Neural cell (in vitro differentiated cells): ENCODE measurements around the gene ZNF547.

ENCODE experiments used
- CTCF ChIP-seq: fragments of 450-650 bp; IDR thresholded peaks from 2 replicates; pipeline ENCODE4 v1.5.1; 2014; ENCODE audit warnings: antibody characterized with exemption, mild to moderate bottlenecking, moderate library complexity; ENCODE audit not compliant: poor library complexity, severe bottlenecking
- EZH2 ChIP-seq: fragments of 200-600, 300-800 bp; shearing (Covaris generic), sonication (generic); IDR thresholded peaks from 2 replicates; pipeline ENCODE4 v1.6.1; 2014; ENCODE audit warnings: antibody characterized with exemption, low read length, borderline replicate concordance, mild to moderate bottlenecking; ENCODE audit not compliant: insufficient read depth, poor library complexity, severe bottlenecking
- MXI1 ChIP-seq: fragments of 450-650 bp; conservative IDR thresholded peaks from 2 replicates; pipeline ENCODE4 v1.6.1; 2014; ENCODE audit warnings: antibody characterized with exemption, mild to moderate bottlenecking; ENCODE audit not compliant: poor library complexity, severe bottlenecking
- POLR2AphosphoS5 ChIP-seq: IDR thresholded peaks from 2 replicates; pipeline ENCODE4 v1.6.1; 2012
- SMC3 ChIP-seq: fragments of 450-650 bp; conservative IDR thresholded peaks from 2 replicates; pipeline ENCODE4 v1.6.1; 2014; ENCODE audit warnings: antibody characterized with exemption, mild to moderate bottlenecking, moderate library complexity; ENCODE audit not compliant: poor library complexity

GRCh38 chr19:57403737-57404563 lies 40.6 kb downstream of the ZNF547 start:
- TF ChIP-seq EZH2 (no peak), SMC3 (no peak), MXI1 (no peak), CTCF (no peak), POLR2AphosphoS5 (no peak)
